SU-DHL-6 (cell line): ENCODE measurements around the gene EEFSEC.

Experiments used
- H2AFZ ChIP-seq: fragments of 200-600 bp; sonication (generic); 2 replicates; pipeline ENCODE4 v1.6.1; 2014; ENCODE audit warnings: low read depth, mild to moderate bottlenecking, moderate library complexity, mixed read lengths, antibody characterized with exemption, low read length; ENCODE audit not compliant: severe bottlenecking
- H3F3A ChIP-seq: fragments of 200-600 bp; shearing (Covaris generic); 2 replicates; pipeline ENCODE4 v1.6.0; 2016; ENCODE audit warnings: antibody characterized with exemption, mild to moderate bottlenecking; ENCODE audit not compliant: insufficient read depth
- H3K27ac ChIP-seq: fragments of 200-600 bp; sonication (generic); 2 replicates; pipeline ENCODE4 v1.5.1; 2016; ENCODE audit warnings: low read depth, mild to moderate bottlenecking, low read length, moderate library complexity, mixed read lengths
- H3K27me3 ChIP-seq: fragments of 200-600 bp; sonication (generic), shearing (Covaris generic); 2 replicates; pipeline ENCODE4 v1.6.0; 2014; ENCODE audit warnings: mild to moderate bottlenecking, low read length
- H3K36me3 ChIP-seq: fragments of 200-600 bp; sonication (generic); 2 replicates; pipeline ENCODE4 v1.6.1; 2014; ENCODE audit warnings: mild to moderate bottlenecking, low read length, mixed read lengths
- H3K4me2 ChIP-seq: fragments of 300-600, 200-600 bp; shearing (Covaris generic), sonication (generic); 2 replicates; pipeline ENCODE4 v1.6.0; 2014; ENCODE audit warnings: low read length, low read depth, mild to moderate bottlenecking; ENCODE audit not compliant: poor library complexity, severe bottlenecking
- H3K4me3 ChIP-seq: fragments of 200-600 bp; sonication (generic); 2 replicates; pipeline ENCODE4 v1.5.1; 2014; ENCODE audit warnings: antibody characterized with exemption, low read length, mild to moderate bottlenecking, mixed read lengths; ENCODE audit not compliant: insufficient read depth, poor library complexity, severe bottlenecking
- H3K79me2 ChIP-seq: fragments of 200-600 bp; sonication (generic); 2 replicates; pipeline ENCODE4 v1.6.1; 2014; ENCODE audit warnings: mild to moderate bottlenecking, low read length, moderate library complexity; ENCODE audit not compliant: insufficient read depth
- H3K9ac ChIP-seq: fragments of 200-600 bp; sonication (generic); 2 replicates; pipeline ENCODE4 v1.7.0; 2014; ENCODE audit warnings: mild to moderate bottlenecking, low read length
- H3K9me2 ChIP-seq: fragments of 200-600 bp; sonication (generic); replicated peaks from 2 replicates; pipeline ENCODE4 v1.6.1; 2014; ENCODE audit warnings: low read length; ENCODE audit not compliant: insufficient read depth
- H3K9me3 ChIP-seq: fragments of 200-600 bp; sonication (generic); 2 replicates; pipeline ENCODE4 v1.6.1; 2014; ENCODE audit warnings: low read length, mixed read lengths; ENCODE audit not compliant: insufficient read depth
- H4K20me1 ChIP-seq: fragments of 200-600 bp; sonication (generic); 2 replicates; pipeline ENCODE4 v1.6.1; 2014; ENCODE audit warnings: low read depth, mild to moderate bottlenecking, antibody characterized with exemption, low read length, moderate library complexity, mixed read lengths
- CTCF ChIP-seq: fragments of 200-600 bp; sonication (generic); IDR thresholded peaks from one replicate; pipeline ENCODE4 v1.5.1; 2017; ENCODE audit warnings: antibody characterized with exemption, mild to moderate bottlenecking, low read length, moderate library complexity; ENCODE audit not compliant: insufficient read depth, poor library complexity, severe bottlenecking
- EZH2phosphoT487 ChIP-seq: fragments of 200-600 bp; sonication (generic), shearing (Covaris generic); conservative IDR thresholded peaks from 2 replicates; pipeline ENCODE4 v1.6.1; 2018; ENCODE audit warnings: mild to moderate bottlenecking, antibody characterized with exemption, low read length, moderate library complexity, mixed read lengths

EEFSEC gene

DNA sequence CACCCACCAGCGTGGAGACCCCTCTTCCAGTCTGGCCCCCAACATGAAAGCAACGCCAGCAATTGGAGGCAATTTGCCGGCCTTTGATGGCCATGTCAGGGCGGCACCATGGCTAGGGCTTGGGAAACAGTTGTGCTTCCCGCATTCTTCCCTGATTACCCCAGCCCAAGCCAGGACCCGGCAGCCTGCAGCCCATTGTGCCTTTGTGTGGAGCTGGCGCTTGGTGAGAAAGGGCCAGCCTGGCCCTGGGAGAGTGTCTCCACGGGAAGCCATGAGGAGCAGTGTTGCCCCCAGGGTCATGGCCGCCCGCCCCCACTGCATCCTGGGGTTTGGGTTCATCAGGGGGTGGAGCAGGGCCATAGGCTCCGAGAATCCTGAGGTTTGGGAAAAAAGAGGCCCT is 247.4 kb downstream of the EEFSEC start:
- Histone ChIP-seq H3K27ac (no peak overlapping the region), H2AFZ (no peak overlapping the region), H3K4me3 (no peak overlapping the region), H3K9me3 (no peaks in the 10 kb centered on the region), H3K36me3 (no peaks in the 10 kb centered on the region), H3K27me3 (no peaks in the 10 kb centered on the region), H4K20me1 (no peaks in the 10 kb centered on the region), H3K4me2 (no peak overlapping the region), H3K79me2 (no peaks in the 10 kb centered on the region), H3K9ac (no peak overlapping the region), H3F3A (no peaks in the 10 kb centered on the region), H3K9me2 (no peaks in the 10 kb centered on the region)
- TF ChIP-seq EZH2phosphoT487 (no peak), CTCF (no peak)

GRCh38 chr3:128402319-128402718 is 249.0 kb downstream of the EEFSEC start:
- H3K79me2 ChIP-seq = no peaks in the 10 kb centered on the region
- no peaks in the 10 kb centered on the region for H3K27me3 ChIP-seq
- no peaks in the 10 kb centered on the region for H3K9me3 ChIP-seq
- H3K9me2 ChIP-seq = no peaks in the 10 kb centered on the region
- TF ChIP-seq EZH2phosphoT487 = no peak
- TF ChIP-seq CTCF = no peak
- H3K9ac ChIP-seq = no peak overlapping the region
- H3K36me3 ChIP-seq = no peaks in the 10 kb centered on the region
- no peak overlapping the region for H3K4me3 ChIP-seq
- H2AFZ ChIP-seq = no peak overlapping the region
- no peaks in the 10 kb centered on the region for H3F3A ChIP-seq
- H3K4me2 ChIP-seq = no peak overlapping the region
- H3K27ac ChIP-seq = no peak overlapping the region
- no peaks in the 10 kb centered on the region for H4K20me1 ChIP-seq

GRCh38 chr3:128402998-128403397 is 249.7 kb downstream of the EEFSEC start:
- no peaks in the 10 kb centered on the region for H3K36me3 ChIP-seq
- no peak overlapping the region for H3K9ac ChIP-seq
- no peak overlapping the region for H3K27ac ChIP-seq
- no peaks in the 10 kb centered on the region for H3F3A ChIP-seq
- H3K4me2 ChIP-seq = no peak overlapping the region
- no peaks in the 10 kb centered on the region for H4K20me1 ChIP-seq
- no peaks in the 10 kb centered on the region for H3K27me3 ChIP-seq
- H3K4me3 ChIP-seq = no peak overlapping the region
- H3K79me2 ChIP-seq = no peaks in the 10 kb centered on the region
- H2AFZ ChIP-seq = no peak overlapping the region
- no peaks in the 10 kb centered on the region for H3K9me2 ChIP-seq
- no peaks in the 10 kb centered on the region for H3K9me3 ChIP-seq
- TF ChIP-seq CTCF = no peak
